Smooth muscle cell of the brain vasculature (primary cell): Measurements from ENCODE around the gene MEIOC.

Experiments
- DNase-seq: peaks from one replicate; pipeline ENCODE4 v3.0.0-alpha.2; 2012; ENCODE audit warnings: low read depth, low spot score

MEIOC gene

DNA sequence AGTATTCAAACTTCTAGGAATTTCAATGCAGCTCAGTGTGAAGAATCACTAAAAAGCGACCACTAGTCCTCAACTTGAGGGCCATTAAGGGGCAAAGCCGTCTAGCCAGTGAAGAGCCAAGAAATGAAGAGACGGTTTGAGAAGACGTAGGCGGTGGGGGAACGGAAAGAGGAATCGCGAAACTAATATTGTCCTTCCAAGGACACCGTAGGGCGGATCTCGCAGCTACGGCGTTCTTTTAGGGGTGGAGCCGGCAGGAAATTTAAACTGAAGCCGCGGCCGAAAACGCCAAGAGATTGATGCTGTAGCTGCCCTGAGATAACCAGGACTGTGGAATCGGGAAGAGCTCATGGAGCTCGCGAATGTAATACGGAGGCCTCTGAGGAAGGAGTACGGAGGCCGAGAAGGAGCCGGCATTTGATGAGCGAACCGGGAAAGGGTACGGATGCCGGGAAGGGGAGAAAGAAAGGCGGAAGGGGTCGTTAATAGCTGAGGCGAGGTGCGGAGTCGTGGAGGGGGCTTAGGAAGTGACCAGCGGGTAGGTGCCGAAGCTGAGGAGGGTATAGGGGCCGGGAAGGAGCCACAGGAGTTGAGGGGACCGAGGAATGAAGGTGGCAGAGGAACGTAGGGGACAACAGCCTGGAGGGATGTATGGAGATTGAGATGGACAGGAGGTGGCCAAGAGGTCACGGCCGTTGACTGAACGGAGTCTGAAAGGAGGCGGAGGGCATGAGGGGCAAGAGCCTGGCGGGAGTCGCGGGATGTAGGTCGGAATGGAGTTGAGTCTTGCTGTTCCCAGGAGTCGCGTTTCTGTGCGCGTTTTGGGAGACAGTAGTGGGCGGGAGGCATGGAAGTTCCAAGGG, 52.4 kb downstream of the MEIOC start, which contains the start of gene DBF4B:
Gene DBF4B, plus strand, starts transcription at position 265 of the 863 bp plus-strand sequence. Its CDS starts 156 bp downstream, at position 421.
- peak; percentile 79 for DNase-seq

DNA sequence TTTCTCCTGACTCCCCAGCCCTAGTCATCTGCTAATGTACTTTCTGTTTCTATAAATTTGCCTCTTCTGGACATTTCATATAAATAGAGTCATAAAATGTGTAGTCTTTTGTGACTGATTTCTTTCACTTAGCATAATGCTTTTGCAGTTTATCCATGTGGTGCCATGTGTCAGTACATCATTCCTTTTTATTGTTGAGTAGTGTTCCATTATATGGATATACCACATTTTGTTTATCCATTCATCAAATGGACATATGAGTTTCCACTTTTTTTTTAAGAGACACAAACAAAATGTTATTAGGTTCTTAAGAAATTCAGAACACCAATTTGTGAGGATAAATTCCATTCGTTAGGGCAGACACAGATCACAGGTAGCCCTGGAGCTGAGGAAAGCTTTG, 63.2 kb downstream of the MEIOC start:
- no peak for DNase-seq

DNA sequence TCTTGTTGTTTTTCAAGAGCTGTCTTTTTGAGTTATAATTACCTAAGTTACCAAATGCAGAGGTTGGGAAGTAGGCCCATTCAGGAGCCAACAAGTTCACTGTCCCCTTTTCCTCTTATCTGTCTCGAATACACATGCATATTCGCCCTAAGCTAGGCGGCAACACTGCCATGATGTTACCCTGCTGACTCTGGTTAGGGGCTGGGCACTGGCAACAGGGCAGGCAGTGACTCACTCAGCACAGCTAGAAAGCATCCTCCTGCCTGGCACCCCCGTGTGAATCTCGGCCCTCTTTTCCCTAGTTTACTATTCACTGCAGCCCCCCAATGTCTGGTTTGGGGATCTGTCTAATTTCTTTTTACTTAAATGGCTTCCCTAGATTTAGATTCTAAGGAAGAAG, 66.0 kb downstream of the MEIOC start:
- DNase-seq = no peak
